GM12872 (cell line): Measurements from ENCODE around the gene TMEM163.

Experiments
- TF ChIP-seq, protein P1 (sequence below): IDR thresholded peaks from 3 replicates; pipeline ENCODE4 v1.5.1; 2011; ENCODE audit warnings: low read depth, mild to moderate bottlenecking, low read length, moderate library complexity; ENCODE audit not compliant: insufficient read depth

TMEM163 gene

GRCh38 chr2:134685967-134686366 lies 32.8 kb downstream of the TMEM163 start:
- TF ChIP-seq, protein P1, sequence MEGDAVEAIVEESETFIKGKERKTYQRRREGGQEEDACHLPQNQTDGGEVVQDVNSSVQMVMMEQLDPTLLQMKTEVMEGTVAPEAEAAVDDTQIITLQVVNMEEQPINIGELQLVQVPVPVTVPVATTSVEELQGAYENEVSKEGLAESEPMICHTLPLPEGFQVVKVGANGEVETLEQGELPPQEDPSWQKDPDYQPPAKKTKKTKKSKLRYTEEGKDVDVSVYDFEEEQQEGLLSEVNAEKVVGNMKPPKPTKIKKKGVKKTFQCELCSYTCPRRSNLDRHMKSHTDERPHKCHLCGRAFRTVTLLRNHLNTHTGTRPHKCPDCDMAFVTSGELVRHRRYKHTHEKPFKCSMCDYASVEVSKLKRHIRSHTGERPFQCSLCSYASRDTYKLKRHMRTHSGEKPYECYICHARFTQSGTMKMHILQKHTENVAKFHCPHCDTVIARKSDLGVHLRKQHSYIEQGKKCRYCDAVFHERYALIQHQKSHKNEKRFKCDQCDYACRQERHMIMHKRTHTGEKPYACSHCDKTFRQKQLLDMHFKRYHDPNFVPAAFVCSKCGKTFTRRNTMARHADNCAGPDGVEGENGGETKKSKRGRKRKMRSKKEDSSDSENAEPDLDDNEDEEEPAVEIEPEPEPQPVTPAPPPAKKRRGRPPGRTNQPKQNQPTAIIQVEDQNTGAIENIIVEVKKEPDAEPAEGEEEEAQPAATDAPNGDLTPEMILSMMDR: no peak

GRCh38 chr2:134683561-134684112 lies 35.2 kb downstream of the TMEM163 start:
- TF ChIP-seq, protein P1: no peak

- TF ChIP-seq, protein P1: no peak
These were observed 36.1 kb downstream of the TMEM163 start for GRCh38 chr2:134682726-134683125.

- TF ChIP-seq, protein P1: no peak
These were observed 37.6 kb downstream of the TMEM163 start for GRCh38 chr2:134681201-134681600.

DNA sequence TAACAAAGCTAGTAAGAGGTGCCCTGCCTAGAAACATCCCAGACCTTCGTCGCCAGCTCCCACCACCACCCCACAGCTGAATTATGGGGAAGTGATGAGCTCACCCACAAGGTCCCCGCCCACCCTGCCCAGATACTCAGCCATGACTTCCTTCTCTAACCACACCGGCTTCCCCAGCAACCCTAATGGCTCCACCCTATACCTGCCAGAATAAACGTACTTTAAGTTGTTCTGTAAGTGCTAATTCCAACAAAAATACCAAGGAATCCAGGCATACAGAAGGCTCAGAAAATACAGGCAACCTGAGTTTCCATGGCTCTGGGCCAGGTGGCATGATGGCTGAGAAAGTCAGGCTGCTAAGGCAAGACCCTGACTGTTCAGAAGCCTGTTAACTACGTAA lies 39.1 kb downstream of the TMEM163 start:
- TF ChIP-seq, protein P1: no peak

DNA sequence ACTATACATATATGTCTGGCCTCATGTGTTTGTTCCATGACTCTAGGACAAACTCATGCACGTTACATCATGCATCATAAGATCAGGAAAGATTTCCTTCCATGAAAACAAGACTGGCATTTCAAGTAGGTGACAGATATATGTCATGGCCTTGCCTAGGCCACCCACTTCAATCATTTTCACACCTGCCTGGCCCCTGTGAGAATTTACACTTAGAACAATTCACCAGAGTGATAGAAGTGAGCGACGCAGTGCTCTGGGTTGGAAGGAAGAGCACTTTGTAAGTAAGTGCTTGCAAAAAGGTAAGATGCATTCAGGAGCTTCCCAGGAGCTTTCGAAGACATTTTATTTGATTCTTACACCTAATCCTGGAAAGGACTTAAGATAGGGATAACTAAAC lies 39.5 kb downstream of the TMEM163 start:
- TF ChIP-seq, protein P1: no peak

- TF ChIP-seq, protein P1: no peak
These were observed 40.7 kb downstream of the TMEM163 start for GRCh38 chr2:134677856-134678756.
